Loucy (cell line): ENCODE results near the gene VPS13D.

Experiments
- H2AFZ ChIP-seq: fragments of 200-600 bp; sonication (generic); 2 replicates; pipeline ENCODE4 v1.6.0; 2016; ENCODE audit warnings: antibody characterized with exemption, mild to moderate bottlenecking, low read length, moderate library complexity
- H3F3A ChIP-seq: fragments of 200-600 bp; 2 replicates; pipeline ENCODE4 v1.6.0; 2016; ENCODE audit warnings: antibody characterized with exemption, low read depth, mild to moderate bottlenecking
- H3K27me3 ChIP-seq: fragments of 200-600 bp; sonication (generic); 2 replicates; pipeline ENCODE4 v1.6.1; 2014; ENCODE audit warnings: low read length, mild to moderate bottlenecking; ENCODE audit not compliant: insufficient read depth, poor library complexity, severe bottlenecking
- H3K36me3 ChIP-seq: fragments of 200-600 bp; sonication (generic); 2 replicates; pipeline ENCODE4 v1.6.1; 2016; ENCODE audit warnings: low read length; ENCODE audit not compliant: insufficient read depth
- H3K4me1 ChIP-seq: fragments of 200-600 bp; sonication (generic); 2 replicates; pipeline ENCODE4 v1.5.1; 2014; ENCODE audit warnings: low read length, mild to moderate bottlenecking; ENCODE audit not compliant: insufficient read depth, poor library complexity, severe bottlenecking
- H3K4me2 ChIP-seq: fragments of 200-600 bp; sonication (generic); 2 replicates; pipeline ENCODE4 v1.6.0; 2014; ENCODE audit warnings: antibody characterized with exemption, low read length, low read depth, mild to moderate bottlenecking; ENCODE audit not compliant: poor library complexity, severe bottlenecking
- H3K4me3 ChIP-seq: fragments of 200-600 bp; sonication (generic); 2 replicates; pipeline ENCODE4 v1.5.1; 2014; ENCODE audit warnings: low read length, mild to moderate bottlenecking, mixed read lengths; ENCODE audit not compliant: poor library complexity, severe bottlenecking
- H3K79me2 ChIP-seq: fragments of 200-600 bp; sonication (generic); 2 replicates; pipeline ENCODE4 v1.6.1; 2014; ENCODE audit warnings: low read length; ENCODE audit not compliant: insufficient read depth
- H3K9ac ChIP-seq: fragments of 200-600 bp; sonication (generic); 2 replicates; pipeline ENCODE4 v1.6.0; 2014; ENCODE audit warnings: mild to moderate bottlenecking, low read depth, low read length, moderate library complexity; ENCODE audit not compliant: poor library complexity, severe bottlenecking
- H3K9me2 ChIP-seq: fragments of 200-600 bp; sonication (generic); replicated peaks from 2 replicates; pipeline ENCODE4 v1.6.1; 2016; ENCODE audit warnings: low read depth, low read length, mixed read lengths
- H3K9me3 ChIP-seq: fragments of 200-600 bp; sonication (generic); 2 replicates; pipeline ENCODE4 v1.6.1; 2014; ENCODE audit warnings: mild to moderate bottlenecking, antibody characterized with exemption, low read length, low read depth; ENCODE audit not compliant: insufficient read depth
- H4K20me1 ChIP-seq: fragments of 200-600 bp; sonication (generic); 2 replicates; pipeline ENCODE4 v1.6.0; 2014; ENCODE audit warnings: antibody characterized with exemption, low read length, mild to moderate bottlenecking; ENCODE audit not compliant: insufficient read depth, poor library complexity, severe bottlenecking
- EZH2phosphoT487 ChIP-seq: fragments of 200-600 bp; IDR thresholded peaks from 2 replicates; pipeline ENCODE4 v1.6.1; 2018; ENCODE audit warnings: antibody characterized with exemption, mild to moderate bottlenecking, moderate library complexity, borderline replicate concordance
- TF ChIP-seq, protein P1 (sequence below): fragments of 200-600 bp; sonication (generic); conservative IDR thresholded peaks from 2 replicates; pipeline ENCODE4 v1.5.1; 2014; ENCODE audit warnings: mild to moderate bottlenecking, antibody characterized with exemption, low read length

VPS13D gene

GRCh38 chr1:12296623-12297022, 66.8 kb downstream of the VPS13D start:
- no peaks in the 10 kb centered on the region for H4K20me1 ChIP-seq
- H3K4me2 ChIP-seq, result no peak overlapping the region
- peaks cover 19% of the 10 kb centered on the region; the same call in 1 of the 2 replicates for H3K36me3 ChIP-seq
- H3K9ac ChIP-seq, result no peak overlapping the region
- no peak overlapping the region for H3K4me3 ChIP-seq
- H3F3A ChIP-seq, result no peaks in the 10 kb centered on the region
- H3K4me1 ChIP-seq, result peaks cover 3% of the 10 kb centered on the region
- H3K9me2 ChIP-seq, result no peaks in the 10 kb centered on the region
- H3K79me2 ChIP-seq, result no peaks in the 10 kb centered on the region
- no peaks in the 10 kb centered on the region for H3K9me3 ChIP-seq
- no peak for TF ChIP-seq EZH2phosphoT487
- TF ChIP-seq, protein P1, sequence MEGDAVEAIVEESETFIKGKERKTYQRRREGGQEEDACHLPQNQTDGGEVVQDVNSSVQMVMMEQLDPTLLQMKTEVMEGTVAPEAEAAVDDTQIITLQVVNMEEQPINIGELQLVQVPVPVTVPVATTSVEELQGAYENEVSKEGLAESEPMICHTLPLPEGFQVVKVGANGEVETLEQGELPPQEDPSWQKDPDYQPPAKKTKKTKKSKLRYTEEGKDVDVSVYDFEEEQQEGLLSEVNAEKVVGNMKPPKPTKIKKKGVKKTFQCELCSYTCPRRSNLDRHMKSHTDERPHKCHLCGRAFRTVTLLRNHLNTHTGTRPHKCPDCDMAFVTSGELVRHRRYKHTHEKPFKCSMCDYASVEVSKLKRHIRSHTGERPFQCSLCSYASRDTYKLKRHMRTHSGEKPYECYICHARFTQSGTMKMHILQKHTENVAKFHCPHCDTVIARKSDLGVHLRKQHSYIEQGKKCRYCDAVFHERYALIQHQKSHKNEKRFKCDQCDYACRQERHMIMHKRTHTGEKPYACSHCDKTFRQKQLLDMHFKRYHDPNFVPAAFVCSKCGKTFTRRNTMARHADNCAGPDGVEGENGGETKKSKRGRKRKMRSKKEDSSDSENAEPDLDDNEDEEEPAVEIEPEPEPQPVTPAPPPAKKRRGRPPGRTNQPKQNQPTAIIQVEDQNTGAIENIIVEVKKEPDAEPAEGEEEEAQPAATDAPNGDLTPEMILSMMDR, result no peak
- no peaks in the 10 kb centered on the region for H3K27me3 ChIP-seq
- H2AFZ ChIP-seq, result no peak overlapping the region

DNA sequence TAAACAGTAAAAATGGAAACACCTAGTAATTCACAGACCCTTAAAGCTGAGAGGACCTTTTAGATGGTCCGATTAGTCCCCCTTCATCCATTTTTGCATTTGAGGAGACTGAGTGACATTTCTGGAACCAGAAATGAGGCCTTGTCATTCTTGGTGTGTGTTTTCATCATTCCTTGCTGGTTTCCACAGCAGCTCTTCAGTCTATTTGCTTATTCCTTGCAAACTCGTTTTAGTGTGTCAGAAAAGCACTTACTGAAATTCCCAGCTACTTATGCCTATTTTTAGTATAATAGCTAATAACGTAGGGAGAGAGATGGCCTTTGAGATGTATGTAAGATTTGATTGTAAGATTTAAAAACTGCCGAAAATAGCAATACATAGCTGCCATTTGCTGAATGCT, 70.9 kb downstream of the VPS13D start:
- H4K20me1 ChIP-seq, result no peaks in the 10 kb centered on the region
- no peaks in the 10 kb centered on the region for H3K27me3 ChIP-seq
- no peak overlapping the region for H3K4me2 ChIP-seq
- no peaks in the 10 kb centered on the region for H3K9me3 ChIP-seq
- H3K4me3 ChIP-seq, result no peak overlapping the region
- H2AFZ ChIP-seq, result no peak overlapping the region
- peaks cover 7% of the 10 kb centered on the region; the same call in 1 of the 2 replicates for H3K36me3 ChIP-seq
- TF ChIP-seq EZH2phosphoT487, result no peak
- TF ChIP-seq, protein P1, result no peak
- no peak overlapping the region for H3K9ac ChIP-seq
- peaks cover 7% of the 10 kb centered on the region for H3K4me1 ChIP-seq
- H3F3A ChIP-seq, result no peaks in the 10 kb centered on the region
- H3K79me2 ChIP-seq, result no peaks in the 10 kb centered on the region
- H3K9me2 ChIP-seq, result no peaks in the 10 kb centered on the region

- Histone ChIP-seq H3K9ac (no peak overlapping the region), H4K20me1 (no peaks in the 10 kb centered on the region), H3K4me1 (peaks cover 7% of the 10 kb centered on the region), H3K4me2 (peak overlapping the region; percentile 27), H3K79me2 (no peaks in the 10 kb centered on the region), H3F3A (no peaks in the 10 kb centered on the region), H3K4me3 (no peak overlapping the region), H3K9me3 (peaks cover 5% of the 10 kb centered on the region; the same call in 1 of the 2 replicates), H3K27me3 (no peaks in the 10 kb centered on the region), H3K9me2 (no peaks in the 10 kb centered on the region), H3K36me3 (peaks cover 14% of the 10 kb centered on the region), H2AFZ (no peak overlapping the region)
- TF ChIP-seq, protein P1, result no peak
- TF ChIP-seq EZH2phosphoT487, result no peak
These were observed 71.8 kb downstream of the VPS13D start for GRCh38 chr1:12301518-12302237.
